ENCODE measurements around the gene GLYR1.
"Not testable (repeated sequence)": the region's sequence is repeated elsewhere in the genome, so short reads cannot be mapped to it uniquely, and the experiment has no call there.

The GLYR1 gene

GRCh38 chr16:4785758-4786433 is 61.2 kb downstream of the GLYR1 start:
- DNase-seq, result no peak

GRCh38 chr16:4784444-4784987 is 62.6 kb downstream of the GLYR1 start:
- DNase-seq, result not testable (repeated sequence)

GRCh38 chr16:4783951-4784336 is 63.1 kb downstream of the GLYR1 start:
- DNase-seq, result no peak

GRCh38 chr16:4783251-4783950 is 63.7 kb downstream of the GLYR1 start:
- DNase-seq, result no peak

GRCh38 chr16:4780235-4780634 is 66.9 kb downstream of the GLYR1 start:
- no peak for DNase-seq

- DNase-seq, result no peak
Observed at GRCh38 chr16:4778050-4778392, 69.1 kb downstream of the GLYR1 start.

GRCh38 chr16:4777339-4778049 is 69.6 kb downstream of the GLYR1 start:
- no peak for DNase-seq

GRCh38 chr16:4776141-4776705 is 70.9 kb downstream of the GLYR1 start:
- DNase-seq, result no peak

- no peak for DNase-seq
Observed at GRCh38 chr16:4775005-4775404, 72.1 kb downstream of the GLYR1 start.

- no peak for DNase-seq
Observed at GRCh38 chr16:4772351-4772750, 74.7 kb downstream of the GLYR1 start.

- DNase-seq, result no peak
Observed at GRCh38 chr16:4771646-4772045, 75.4 kb downstream of the GLYR1 start.

- DNase-seq, result no peak
Observed at GRCh38 chr16:4769306-4769638, 77.8 kb downstream of the GLYR1 start.

GRCh38 chr16:4768549-4769305 is 78.4 kb downstream of the GLYR1 start:
- peak; percentile 93 for DNase-seq

- no peak for DNase-seq
Observed at GRCh38 chr16:4767872-4768548, 79.1 kb downstream of the GLYR1 start.

GRCh38 chr16:4766875-4767628 is 80.0 kb downstream of the GLYR1 start, which contains the start of gene ZNF500:
TSS of gene ZNF500 (minus strand) at chr16:4767162. CDS start at chr16:4765978, 1,184 bp downstream.
- DNase-seq, result peak; percentile 95

- DNase-seq, result no peak
Observed at GRCh38 chr16:4765511-4766474, 81.3 kb downstream of the GLYR1 start.

GRCh38 chr16:4763791-4764190 is 83.3 kb downstream of the GLYR1 start:
- DNase-seq, result no peak

GRCh38 chr16:4762205-4762604 is 84.9 kb downstream of the GLYR1 start:
- no peak for DNase-seq

- no peak for DNase-seq
Observed at GRCh38 chr16:4760221-4760910, 86.7 kb downstream of the GLYR1 start.

- DNase-seq, result no peak
Observed at GRCh38 chr16:4755687-4756086, 91.4 kb downstream of the GLYR1 start.

All from NCI-H2029 (cell line).